Ovary (tissue), 9 donors: ENCODE data around the gene LRRC27. TPM values are rescaled to one million over a fixed set of nuclear protein-coding genes. Genes with fewer than 3 reads are reported as not detected.

ENCODE experiments used
- DNase-seq, 5 donors: peaks; one replicate each; pipeline ENCODE4 v3.0.0-alpha.2; 2019 to 2020
- H3K27ac ChIP-seq, 2 donors: fragments of 200-600 bp; one replicate each; pipeline versions ENCODE4 v1.5.1 to v1.8.0; 2019 to 2022
- H3K27me3 ChIP-seq: fragments of 200-600 bp; one replicate; pipeline ENCODE4 v1.8.0; 2022
- H3K36me3 ChIP-seq: fragments of 200-600 bp; sonication (generic); one replicate; pipeline ENCODE4 v1.5.1; 2019
- H3K4me1 ChIP-seq: one replicate; pipeline ENCODE4 v1.8.1; 2013; ENCODE audit warnings: mild to moderate bottlenecking, moderate library complexity; ENCODE audit not compliant: insufficient read depth
- H3K4me3 ChIP-seq: fragments of 200-600 bp; sonication (generic); one replicate; pipeline ENCODE4 v1.5.1; 2017
- H3K9me3 ChIP-seq, 2 donors: fragments of 200-600 bp in 1 of 2; sonication (generic) in 1 of 2; one replicate each; pipeline versions ENCODE4 v1.5.1 to v1.8.1; 2013 to 2019; ENCODE audit warnings: mild to moderate bottlenecking in 1 of 2, moderate library complexity in 1 of 2
- CTCF ChIP-seq, 3 donors: fragments of 450-650 bp in 2 of 3; fragments of 200-600 bp in 1 of 3; IDR thresholded peaks; one replicate each; pipeline versions ENCODE4 v1.5.1 to v1.8.0; 2016 to 2022; ENCODE audit warnings: antibody characterized with exemption in 3 of 3, mild to moderate bottlenecking in 1 of 3
- EP300 ChIP-seq: sonication (generic); formaldehyde crosslinking; IDR thresholded peaks from one replicate; pipeline ENCODE4 v1.6.1; 2017; ENCODE audit warnings: antibody characterized with exemption
- POLR2A ChIP-seq: fragments of 450-650 bp; IDR thresholded peaks from one replicate; pipeline ENCODE4 v1.6.1; 2017; ENCODE audit warnings: antibody characterized with exemption, mild to moderate bottlenecking, moderate library complexity
- WGBS, 3 donors: extraction: QIAGEN DNeasy Blood & Tissue Kit in 1 of 3; methylation state at CpG; one replicate each; pipeline versions ENCODE4 v1.1.5 to v1.1.7; 2013 to 2017; 5-methylcytosine and 5-hydroxymethylcytosine counted together
- intact Hi-C, 4 donors: fragments of 100-400 bp; cut with DNase I; formaldehyde crosslinking; loops; one replicate each; pipeline versions ENCODE4 v1.11.0 to v1.15.1; 2022 to 2023
- polyA plus RNA-seq, 2 donors: library from polyadenylated mRNA; stranded (reverse); fragments of 200-250 nt in 1 of 2; fragments of 350-450 nt in 1 of 2; fragmentation: Illumina TruSeq in 1 of 2; extraction: RNeasy Lipid Tissue Mini Kit (QIAGEN cat#74804) in 1 of 2; gene quantifications; one replicate each; pipeline ENCODE4 v1.2.3, GENCODE V29; 2013 to 2014
- total RNA-seq, 7 donors: library from RNA; depleted of rRNA in 2 of 7; stranded (reverse); fragments of >200 nt in 2 of 7; fragmentation: NEBNext Ultra II Directional in 3 of 7; extraction: Animal tissue kit (Norgen Biotek cat#: 25700) in 3 of 7; gene quantifications; one replicate each; pipeline versions ENCODE4 v1.1.0 to v1.2.4, GENCODE V29; 2016 to 2023
- donor health status: DM: no; HTN: no; CAD: no; lungs with moderate emphysema.
- donor health status: DM: no; HTN: no; CAD: no.
- donor health status: Bipolar disorder and iron deficiency.
- donor health status: DM: yes; HTN: yes; CAD: no.
- donor health status: DM: no; HTN: no; CAD: no.
- donor health status: DM: yes; HTN: yes; CAD: no.

The LRRC27 gene
- total and polyA plus RNA-seq, 9 donors = 7.4 to 12.3 (median 9.3) TPM

GRCh38 chr10:132319853-132320653, 11.9 kb upstream of the LRRC27 start:
- TF ChIP-seq EP300 (no peak), POLR2A (no peak), CTCF (IDR thresholded peaks at IDR 0.05) (no peak)
- DNase-seq = peak in 1 of 5 donors; percentile 27

GRCh38 chr10:132320654-132321469, 11.1 kb upstream of the LRRC27 start:
- no peak overlapping the region for H3K4me3 ChIP-seq
- H3K27ac ChIP-seq = no peak overlapping the region
- no peak for DNase-seq
- H3K27me3 ChIP-seq = no peaks in the 10 kb centered on the region
- TF ChIP-seq POLR2A (no peak), EP300 (no peak), CTCF (IDR thresholded peaks at IDR 0.05) (no peak)
- no peaks in the 10 kb centered on the region for H3K9me3 ChIP-seq
- intact Hi-C loops = no loop called here
- H3K36me3 ChIP-seq = no peaks in the 10 kb centered on the region
- H3K4me1 ChIP-seq = no peaks in the 10 kb centered on the region
- WGBS, 3 donors = 83 to 88% (median 83%) methylated on average over 13 of the region's 13 CpGs

More at GRCh38 chr10:132319853-132320653, 11.9 kb upstream of the LRRC27 start:
- H3K4me1 ChIP-seq = no peaks in the 10 kb centered on the region
- H3K9me3 ChIP-seq = no peaks in the 10 kb centered on the region
- intact Hi-C loops = no loop called here
- no peak overlapping the region for H3K4me3 ChIP-seq
- no peaks in the 10 kb centered on the region for H3K36me3 ChIP-seq
- H3K27ac ChIP-seq = no peak overlapping the region
- 39 to 49% (median 39%) methylated on average over 15 of the region's 15 CpGs for WGBS, 3 donors
- H3K27me3 ChIP-seq = no peaks in the 10 kb centered on the region

- 86 to 89% (median 89%) methylated on average over 10 of the region's 10 CpGs for WGBS, 3 donors
- no peak overlapping the region for H3K4me3 ChIP-seq
- H3K27me3 ChIP-seq = no peaks in the 10 kb centered on the region
- no peak overlapping the region for H3K27ac ChIP-seq
- TF ChIP-seq POLR2A (no peak), EP300 (no peak), CTCF (IDR thresholded peaks at IDR 0.05) (no peak)
- intact Hi-C loops = no loop called here
- H3K36me3 ChIP-seq = no peaks in the 10 kb centered on the region
- H3K9me3 ChIP-seq = no peaks in the 10 kb centered on the region
- no peak for DNase-seq
- no peaks in the 10 kb centered on the region for H3K4me1 ChIP-seq
Observed at GRCh38 chr10:132321726-132322125, 10.3 kb upstream of the LRRC27 start.

GRCh38 chr10:132322586-132323048, 9.4 kb upstream of the LRRC27 start:
- H3K9me3 ChIP-seq = no peaks in the 10 kb centered on the region
- H3K27ac ChIP-seq = no peak overlapping the region
- no peaks in the 10 kb centered on the region for H3K4me1 ChIP-seq
- intact Hi-C loops = no loop called here
- H3K27me3 ChIP-seq = no peaks in the 10 kb centered on the region
- WGBS, 3 donors = 67 to 73% (median 68%) methylated on average over 6 of the region's 6 CpGs
- no peak for TF ChIP-seq CTCF (IDR thresholded peaks at IDR 0.05)
- TF ChIP-seq POLR2A = no peak
- TF ChIP-seq EP300 = no peak
- no peak for DNase-seq
- no peaks in the 10 kb centered on the region for H3K36me3 ChIP-seq
- no peak overlapping the region for H3K4me3 ChIP-seq
